Glomerular visceral epithelial cell (primary cell): Measurements from ENCODE around the gene ECPAS.
"Not testable (repeated sequence)": the region's sequence is repeated elsewhere in the genome, so short reads cannot be mapped to it uniquely, and the experiment has no call there.

Experiments used
- DNase-seq: peaks from one replicate; pipeline ENCODE4 v3.0.0-alpha.2; 2016; ENCODE audit errors: extremely low spot score

The ECPAS gene

GRCh38 chr9:111477677-111478076 lies 6.5 kb downstream of the ECPAS start:
- no peak for DNase-seq

DNA sequence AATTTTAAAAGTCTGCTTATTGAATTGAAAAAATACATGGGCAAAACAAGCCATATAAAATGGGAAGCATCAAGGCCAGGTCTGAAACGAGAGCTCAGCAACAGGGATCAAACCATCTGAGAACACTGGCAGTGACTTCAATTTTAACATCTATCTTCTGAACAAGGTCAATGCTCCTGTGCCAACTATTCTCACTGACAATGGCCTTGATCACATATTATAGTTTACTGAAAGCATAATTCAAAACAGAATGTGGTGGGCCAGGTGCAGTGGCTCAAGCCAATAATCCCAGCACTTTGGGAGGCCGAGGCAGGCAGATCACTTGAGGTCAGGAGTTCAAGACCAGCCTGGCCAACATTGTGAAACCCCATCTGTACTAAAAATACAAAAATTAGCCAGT lies 9.0 kb downstream of the ECPAS start:
- no peak for DNase-seq

DNA sequence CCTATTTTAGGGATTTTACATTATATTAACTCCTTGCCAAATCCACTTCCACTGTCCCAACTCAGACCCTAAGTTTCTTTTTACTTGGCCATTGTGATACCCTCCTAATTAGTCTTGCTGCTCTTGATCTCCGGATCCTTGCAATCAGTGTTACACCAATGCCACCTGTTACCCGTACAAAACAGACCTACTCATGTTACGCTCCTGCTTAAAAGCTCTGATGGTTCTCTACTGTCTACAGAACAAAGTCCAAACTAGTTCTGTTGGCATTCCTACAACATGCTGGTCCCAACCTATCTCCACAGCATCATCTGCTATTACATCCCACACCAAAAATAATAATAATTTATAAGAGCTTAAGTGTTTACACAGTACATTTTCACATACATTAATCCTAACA lies 9.8 kb downstream of the ECPAS start:
- DNase-seq, result no peak

- no peak for DNase-seq
Measured at GRCh38 chr9:111467778-111468367, 16.3 kb downstream of the ECPAS start.

- no peak for DNase-seq
Measured at GRCh38 chr9:111463048-111463447, 21.1 kb downstream of the ECPAS start.

DNA sequence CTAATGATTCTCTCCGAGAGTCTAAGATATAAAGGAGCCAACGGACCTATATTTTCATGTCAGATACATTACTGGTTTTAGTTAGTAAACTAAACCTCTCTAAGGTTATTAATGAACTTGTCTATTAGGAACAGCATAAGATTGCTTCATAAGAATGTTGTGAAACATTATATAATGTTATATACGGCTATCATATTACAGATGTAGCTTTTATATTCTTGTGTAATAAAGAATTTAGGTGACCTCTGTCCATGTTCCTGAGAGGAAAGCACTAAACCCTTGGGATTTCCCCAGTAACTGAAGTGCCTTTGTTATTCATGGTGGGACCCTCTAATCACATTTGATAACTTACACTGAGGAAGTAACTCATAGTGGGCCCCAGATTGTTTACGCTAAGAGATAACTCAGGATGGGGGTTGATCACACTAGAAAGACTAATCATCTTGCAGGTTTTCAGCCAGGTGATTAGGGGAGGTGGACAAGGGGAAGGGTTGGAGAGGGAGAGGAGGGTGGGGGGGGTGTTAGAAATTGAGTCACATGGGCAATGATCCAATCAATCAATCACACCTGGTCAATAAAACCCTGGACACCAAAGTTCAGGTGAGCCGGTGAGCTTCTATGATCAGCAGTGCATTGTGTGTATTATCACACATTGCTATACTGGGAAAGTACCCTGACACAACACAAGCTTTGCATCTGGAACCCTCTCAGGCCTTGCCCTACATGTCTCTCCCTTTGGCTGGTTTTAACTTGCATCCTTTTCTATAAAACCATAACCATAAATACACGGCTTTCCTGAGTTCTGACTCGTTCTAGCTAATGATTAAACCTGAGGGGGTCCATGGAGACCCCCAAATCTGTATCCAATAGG lies 25.8 kb downstream of the ECPAS start:
- DNase-seq, result no peak

DNA sequence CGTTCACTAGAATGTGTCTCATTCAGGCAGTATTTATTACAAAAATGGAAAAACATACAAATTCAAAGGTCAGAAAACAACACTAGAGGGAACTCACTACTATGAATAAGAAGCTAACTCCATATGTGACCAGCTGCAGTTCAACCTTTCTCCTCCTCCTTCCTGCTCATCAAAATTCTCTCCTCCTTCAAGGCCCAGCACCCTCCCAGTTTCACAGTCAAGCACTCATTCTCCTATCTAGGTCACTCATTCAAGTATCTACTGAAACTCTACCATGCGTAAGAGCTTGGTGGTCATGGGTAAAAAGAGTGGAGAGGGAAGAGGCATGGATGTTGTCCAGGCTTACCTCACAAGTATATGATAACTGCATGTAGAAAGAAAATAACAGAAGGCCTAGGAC lies 27.7 kb downstream of the ECPAS start:
- no peak for DNase-seq

DNA sequence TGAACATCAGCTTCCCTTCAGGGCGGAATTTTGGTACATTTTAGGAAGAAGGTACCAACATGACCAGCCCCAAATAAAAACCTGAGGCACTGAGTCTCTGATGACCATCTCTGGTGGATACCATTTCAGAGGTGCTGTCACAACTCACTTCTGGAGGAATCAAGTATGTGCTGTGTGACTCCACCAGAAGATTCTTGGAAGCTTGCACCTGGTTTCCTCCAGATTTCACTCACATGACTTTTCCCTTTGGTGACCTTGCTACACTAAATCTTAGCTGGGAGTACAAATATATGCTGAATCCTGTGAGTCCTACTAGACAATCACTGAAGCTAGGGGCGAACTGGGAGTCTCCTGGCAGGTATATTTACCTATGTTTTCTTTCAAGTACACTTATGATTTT lies 28.5 kb downstream of the ECPAS start:
- DNase-seq, result no peak

DNA sequence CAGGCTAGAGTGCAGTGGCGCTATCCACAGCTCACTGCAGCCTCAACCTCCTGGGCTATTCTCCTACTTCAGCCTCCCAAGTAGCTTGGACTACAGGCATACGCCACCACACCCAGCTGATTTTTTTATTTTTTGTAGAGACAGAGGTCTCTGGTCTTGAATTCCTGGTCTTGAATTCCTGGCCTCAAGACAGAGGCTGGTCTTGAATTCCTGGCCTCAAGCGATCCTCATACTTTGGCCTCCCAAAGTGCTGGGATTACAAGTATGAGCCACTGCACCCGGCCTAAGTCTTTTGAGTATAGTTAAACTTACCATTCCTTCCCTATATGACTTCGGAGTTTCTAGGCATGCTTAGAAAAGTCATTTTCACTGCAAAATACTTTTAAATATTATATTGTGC lies 29.4 kb downstream of the ECPAS start:
- DNase-seq, result no peak

DNA sequence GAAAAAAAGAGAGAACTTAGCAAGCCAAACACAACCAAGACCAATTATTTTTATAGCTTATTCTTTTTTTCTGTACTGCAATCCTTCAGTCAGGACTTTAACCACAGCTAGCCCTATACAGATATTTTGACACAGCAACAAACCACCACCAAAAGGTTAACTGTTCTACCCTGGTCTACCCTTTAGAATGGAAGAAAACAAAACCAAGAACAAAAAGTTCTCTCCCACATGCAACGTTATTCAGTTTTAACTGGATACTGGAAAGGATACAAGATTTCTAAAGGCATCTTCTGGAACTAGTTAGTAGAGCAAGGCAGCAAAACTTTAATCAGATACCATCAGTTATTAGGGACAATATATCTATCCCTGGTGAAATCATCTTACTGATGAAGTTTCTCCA lies 32.6 kb downstream of the ECPAS start:
- no peak for DNase-seq

DNA sequence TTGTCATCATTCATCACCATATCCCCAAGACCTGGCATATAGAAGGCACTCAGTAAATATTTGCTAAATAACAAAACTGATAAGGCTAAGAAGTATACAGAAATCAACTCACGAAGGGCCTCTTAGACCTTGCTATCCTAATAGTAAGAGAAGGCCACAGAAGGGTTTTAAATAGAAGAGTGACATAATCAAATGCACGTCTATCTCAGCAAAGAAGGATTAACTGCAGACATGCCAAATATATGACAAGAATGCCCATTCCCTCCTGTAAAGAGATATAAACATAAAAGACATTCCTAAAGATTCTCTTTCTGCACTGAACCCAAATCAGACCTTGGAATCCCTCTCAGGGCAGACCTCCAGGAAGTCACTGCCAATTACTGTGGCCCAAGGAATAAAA lies 34.1 kb downstream of the ECPAS start:
- DNase-seq, result no peak

- DNase-seq, result no peak
Measured at GRCh38 chr9:111449705-111450104, 34.5 kb downstream of the ECPAS start.

GRCh38 chr9:111445799-111446198 lies 38.4 kb downstream of the ECPAS start:
- DNase-seq, result not testable (repeated sequence)

DNA sequence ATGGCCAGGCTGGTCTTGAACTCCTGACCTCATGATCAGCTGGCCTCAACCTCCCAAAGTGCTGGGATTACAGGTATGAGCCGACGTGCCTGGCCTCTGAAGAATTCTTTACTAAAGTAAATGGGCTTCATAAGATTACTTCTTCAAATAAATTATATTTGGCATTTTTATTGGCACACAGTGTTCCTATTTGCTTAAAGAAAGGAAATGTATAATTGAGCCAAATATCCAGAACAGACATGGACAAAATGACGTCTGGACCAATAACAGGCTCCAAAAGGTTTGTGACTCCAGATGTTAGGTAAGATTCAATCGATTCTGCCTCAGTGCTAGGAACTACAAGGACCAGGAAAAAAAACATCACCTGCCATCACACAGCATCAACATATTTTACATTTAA lies 40.7 kb downstream of the ECPAS start:
- no peak for DNase-seq

GRCh38 chr9:111442360-111443027 lies 41.7 kb downstream of the ECPAS start:
- no peak for DNase-seq

GRCh38 chr9:111440226-111440625 lies 44.0 kb downstream of the ECPAS start:
- no peak for DNase-seq

DNA sequence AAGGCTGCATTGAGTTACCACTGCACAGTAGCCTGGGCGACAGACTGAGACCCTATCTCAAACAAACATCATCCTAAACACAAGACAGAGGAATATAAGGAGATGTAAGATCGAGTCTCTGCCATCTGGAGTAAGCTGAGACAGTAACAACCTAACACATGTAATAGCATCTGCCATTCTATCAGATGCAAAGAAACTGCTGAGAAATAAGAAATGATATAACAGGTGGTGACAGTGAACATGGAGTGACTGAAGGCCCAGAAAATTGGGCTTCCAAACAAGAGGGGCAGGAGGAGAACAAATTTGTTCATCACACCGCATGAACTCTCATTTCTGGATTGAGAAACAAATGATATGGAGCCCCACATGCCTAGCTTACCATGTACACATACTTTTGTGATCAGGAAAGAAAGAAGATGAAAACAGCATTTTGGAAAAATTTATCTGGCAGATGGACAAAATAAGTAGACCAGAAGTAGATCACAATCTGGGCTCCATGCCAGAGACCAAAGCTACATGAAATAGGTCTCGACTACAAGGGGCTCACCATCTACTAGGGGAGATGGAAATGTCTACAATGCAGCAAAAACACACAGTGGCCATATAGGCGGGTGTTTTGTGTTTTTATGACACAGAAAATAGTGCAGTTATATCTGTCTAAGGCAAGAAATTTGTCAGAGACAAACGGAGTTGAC lies 45.5 kb downstream of the ECPAS start:
- DNase-seq, result peak; percentile 21

DNA sequence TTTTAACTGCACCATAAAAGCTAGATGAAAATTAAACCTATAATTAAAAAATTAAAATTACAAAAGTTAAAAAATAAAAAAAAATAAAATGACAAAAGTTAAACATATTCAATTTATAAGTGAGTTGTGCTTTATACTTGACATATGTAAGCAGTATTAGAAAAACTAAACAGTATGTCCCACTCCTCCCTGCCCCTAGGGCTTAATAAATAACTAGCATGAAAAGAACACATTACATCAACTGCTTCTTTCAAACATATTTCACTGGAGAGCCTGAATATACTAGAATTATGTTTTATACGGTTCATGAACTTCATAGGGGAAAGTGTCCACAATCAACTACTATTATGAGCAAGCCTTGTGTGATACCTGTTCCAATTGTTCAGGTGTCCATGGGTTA lies 47.6 kb downstream of the ECPAS start:
- no peak for DNase-seq

GRCh38 chr9:111433082-111433481 lies 51.1 kb downstream of the ECPAS start:
- no peak for DNase-seq

DNA sequence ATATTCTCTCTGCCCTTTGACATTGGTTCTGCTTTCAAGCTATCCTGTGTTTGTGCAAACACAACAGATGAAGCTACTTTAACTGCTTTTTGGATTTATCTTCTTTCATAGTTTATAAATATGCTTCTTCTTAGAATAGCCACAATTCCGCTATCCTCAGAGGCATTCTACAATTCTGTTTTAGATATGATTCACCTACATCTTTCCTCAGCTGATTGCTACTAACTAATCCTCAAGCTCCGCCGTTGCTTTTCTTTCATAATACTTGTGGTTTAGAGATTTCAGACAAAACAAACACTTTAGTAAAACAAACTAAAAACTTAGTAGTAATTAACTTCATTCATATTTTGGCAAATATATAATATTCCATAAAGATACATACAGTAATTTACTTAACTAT lies 52.5 kb downstream of the ECPAS start:
- DNase-seq, result no peak

DNA sequence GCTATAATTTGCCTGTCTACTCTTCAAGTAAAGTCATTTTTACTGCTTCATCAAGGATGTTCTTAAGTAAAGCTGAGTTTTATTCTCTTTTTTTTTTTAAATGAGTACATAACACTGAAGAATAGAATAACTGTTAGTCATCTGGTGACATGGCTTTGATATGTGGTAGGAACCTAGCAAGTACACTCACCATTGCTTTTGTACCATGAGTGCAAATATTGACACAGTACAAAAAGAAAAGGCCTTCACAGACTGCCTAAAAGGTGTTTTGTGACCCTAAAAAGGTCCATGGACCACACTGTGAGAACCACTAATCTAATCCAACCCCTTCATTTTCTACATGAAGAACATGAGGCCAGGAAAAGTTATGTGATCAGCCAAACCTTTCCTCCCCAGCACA lies 55.0 kb downstream of the ECPAS start:
- DNase-seq, result no peak

DNA sequence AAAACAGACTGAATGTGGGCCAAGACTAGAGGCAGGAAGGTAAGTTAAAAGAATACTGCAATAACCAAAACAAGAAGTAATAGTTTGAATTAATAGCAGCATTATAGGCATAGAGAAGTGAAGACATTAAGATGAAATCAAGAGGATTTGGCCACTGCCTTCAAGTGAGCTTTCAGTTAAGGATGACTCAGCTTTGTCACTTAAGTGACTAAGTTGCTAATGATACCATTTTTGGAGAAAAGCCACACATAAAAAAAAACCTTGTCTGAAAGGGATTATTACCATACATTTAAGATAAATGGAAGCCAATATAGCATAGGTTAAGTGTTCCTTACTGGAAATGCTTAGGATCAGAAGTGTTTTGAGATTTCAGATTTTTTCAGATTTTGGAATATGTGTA lies 57.0 kb downstream of the ECPAS start:
- DNase-seq, result peak; percentile 18
